Measurements from ENCODE around the gene POLR2J. TPM values are rescaled to one million over a fixed set of nuclear protein-coding genes. Genes with fewer than 3 reads are reported as not detected.
"Not testable (repeated sequence)": the region's sequence is repeated elsewhere in the genome, so short reads cannot be mapped to it uniquely, and the experiment has no call there.

The POLR2J gene
- total RNA-seq: 10 to 100 TPM; 35.2 to 53.7 (median 42.3) TPM
- 28.8 TPM for total RNA-seq (2013)
- 11.4 to 27.6 (median 17.5) reads per million in 29 experiments for total RNA-seq

DNA sequence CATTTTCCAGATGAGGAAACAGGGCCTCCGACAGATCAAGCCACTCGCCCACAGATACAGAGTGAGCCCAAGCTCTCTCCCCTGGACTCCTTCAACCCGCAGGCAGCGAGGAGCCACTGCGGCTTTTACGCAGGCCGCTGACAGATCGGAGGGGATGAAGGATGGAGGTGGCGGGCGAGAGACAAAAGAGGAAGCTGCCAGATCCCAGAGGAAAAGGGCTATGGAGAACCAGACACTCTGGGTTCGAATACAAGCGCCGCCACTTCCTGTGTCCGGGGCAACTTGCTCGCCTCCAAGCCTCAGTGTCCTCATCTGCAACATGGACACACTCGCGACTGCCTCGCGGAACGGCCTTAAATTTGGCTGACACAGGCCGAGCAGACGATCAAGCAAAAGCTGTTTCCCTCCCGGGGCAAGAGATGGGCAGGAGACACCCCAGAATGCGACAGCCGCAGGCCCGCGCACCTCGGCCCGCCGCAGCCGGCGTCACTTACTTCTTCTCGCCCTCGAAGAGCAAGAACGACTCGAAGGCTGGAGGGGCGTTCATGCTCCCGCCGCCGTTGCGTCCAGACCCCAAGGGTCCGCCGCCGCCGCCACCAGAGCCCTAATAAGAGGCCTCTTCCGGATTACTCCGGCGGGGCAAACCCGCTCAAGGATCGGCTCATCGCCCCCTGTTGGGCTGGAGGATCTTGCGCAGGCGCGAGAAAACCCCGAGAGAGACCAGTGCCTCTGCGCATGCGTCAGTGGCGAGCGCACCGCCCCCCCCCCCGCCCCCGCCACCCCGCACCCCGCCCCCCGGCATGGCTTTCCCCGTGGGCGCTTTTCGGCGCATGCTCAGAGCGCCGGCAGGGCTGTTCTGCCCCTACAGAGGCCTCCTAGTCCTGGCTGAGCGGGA lies at the start of gene POLR2J:
Gene POLR2J, minus strand, starts transcription at position 609 of the 895 bp plus-strand sequence. Its CDS starts 62 bp downstream, at position 547.
- POLR2A ChIA-PET; H3K36me3 ChIP-seq (ENCODE audit: control insufficient read depth in 2 of 2, extremely low read depth in 1 of 2, insufficient read depth in 1 of 2, low read length in 1 of 2); H3K4me1 Mint-ChIP-seq; H3K36me3 Mint-ChIP-seq; H3K27me3 ChIP-seq (replicated peaks in 1 of 2; ENCODE audit: control insufficient read depth in 2 of 2, extremely low read depth in 1 of 2, insufficient read depth in 2 of 2, low read length in 1 of 2); H3K9me3 ChIP-seq; H3K27ac ChIP-seq (ENCODE audit: low read length); H3K9me3 Mint-ChIP-seq; H3K27me3 Mint-ChIP-seq; H3K4me1 ChIP-seq (ENCODE audit: control insufficient read depth in 1 of 2, extremely low read depth in 1 of 2, insufficient read depth in 2 of 2, low read length in 2 of 2); CTCF ChIA-PET: not testable (repeated sequence)
- ATAC-seq (replicated peaks in 1 of 4) (peak; percentile 89 to 93 (median 90)), DNase-seq (peak; percentile 55 to 100 (median 85))
- WGBS (ENCODE audit: insufficient coverage): 0% methylated on average over 13 of the region's 72 CpGs
- peak within 1 kb of the TSS; percentile 83 to 91 for H3K27ac Mint-ChIP-seq
- H3K4me3 Mint-ChIP-seq: peak within 1 kb of the TSS; percentile 78 to 94 (median 86)
- H3K4me3 ChIP-seq (ENCODE audit: control insufficient read depth in 1 of 2, extremely low read depth in 1 of 2, low read length in 1 of 2): peak within 1 kb of the TSS in 1 of 2 donors; percentile 48

DNA sequence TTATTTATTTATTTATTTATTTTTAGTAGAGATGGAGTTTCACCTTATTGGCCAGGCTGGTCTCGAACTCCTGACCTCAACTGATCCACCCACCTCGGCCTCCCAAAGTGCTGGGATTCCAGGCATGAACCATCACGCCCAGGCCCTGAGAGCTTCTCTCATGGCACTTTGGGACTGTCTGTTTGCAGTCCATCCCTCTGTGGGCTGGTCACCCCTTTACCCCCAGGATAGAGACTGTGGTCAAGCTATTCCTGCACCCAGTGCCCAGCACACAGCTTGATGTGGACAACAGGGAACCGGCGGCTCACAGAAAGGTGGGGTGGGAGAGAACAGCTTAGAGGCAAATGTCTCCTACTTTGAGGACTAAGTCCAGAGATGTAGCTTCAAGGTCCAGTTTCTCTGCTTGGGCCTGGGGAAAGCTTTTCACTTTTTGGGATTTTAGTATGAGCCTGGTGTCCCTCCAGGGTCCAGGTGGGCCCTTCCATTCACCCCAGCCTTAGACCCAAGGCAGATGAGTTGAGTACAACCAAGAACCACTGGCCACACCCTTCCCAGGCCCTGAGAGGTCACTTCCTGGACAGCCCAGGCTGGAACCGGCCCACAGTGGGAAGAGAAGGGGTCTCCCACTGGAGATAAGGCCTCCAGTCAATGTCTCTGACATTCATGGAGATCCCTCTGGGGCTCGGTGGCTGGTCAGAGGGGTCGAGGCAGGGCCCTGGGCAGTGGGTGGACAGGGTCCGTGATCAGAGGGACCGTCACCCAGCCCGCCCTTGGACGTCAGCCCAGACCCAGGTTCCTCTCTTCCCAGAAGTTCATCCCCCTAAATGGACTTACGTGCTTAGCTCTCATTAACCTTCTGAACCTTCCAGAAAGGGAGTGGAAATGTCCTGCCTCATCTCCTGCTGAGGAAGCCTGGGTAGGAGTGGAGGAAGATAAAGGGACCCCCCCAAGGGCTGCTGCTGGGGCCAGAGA lies 49.4 kb upstream of the POLR2J start:
- H3K4me1 ChIP-seq (ENCODE audit: control insufficient read depth in 1 of 2, extremely low read depth in 1 of 2, insufficient read depth in 2 of 2, low read length in 2 of 2); DNase-seq; H3K9me3 ChIP-seq; H3K4me1 Mint-ChIP-seq; H3K4me3 Mint-ChIP-seq; POLR2A ChIA-PET; H3K27me3 Mint-ChIP-seq; CTCF ChIA-PET; H3K36me3 ChIP-seq (ENCODE audit: control insufficient read depth in 2 of 2, extremely low read depth in 1 of 2, insufficient read depth in 1 of 2, low read length in 1 of 2); H3K4me3 ChIP-seq (ENCODE audit: control insufficient read depth in 1 of 2, extremely low read depth in 1 of 2, low read length in 1 of 2); H3K9me3 Mint-ChIP-seq; H3K36me3 Mint-ChIP-seq; ATAC-seq (replicated peaks in 1 of 4); H3K27ac ChIP-seq (ENCODE audit: low read length); H3K27me3 ChIP-seq (replicated peaks in 1 of 2; ENCODE audit: control insufficient read depth in 2 of 2, extremely low read depth in 1 of 2, insufficient read depth in 2 of 2, low read length in 1 of 2); H3K27ac Mint-ChIP-seq: not testable (repeated sequence)
- WGBS (ENCODE audit: insufficient coverage): no CpG with 5 or more reads among the region's 13 CpGs

DNA sequence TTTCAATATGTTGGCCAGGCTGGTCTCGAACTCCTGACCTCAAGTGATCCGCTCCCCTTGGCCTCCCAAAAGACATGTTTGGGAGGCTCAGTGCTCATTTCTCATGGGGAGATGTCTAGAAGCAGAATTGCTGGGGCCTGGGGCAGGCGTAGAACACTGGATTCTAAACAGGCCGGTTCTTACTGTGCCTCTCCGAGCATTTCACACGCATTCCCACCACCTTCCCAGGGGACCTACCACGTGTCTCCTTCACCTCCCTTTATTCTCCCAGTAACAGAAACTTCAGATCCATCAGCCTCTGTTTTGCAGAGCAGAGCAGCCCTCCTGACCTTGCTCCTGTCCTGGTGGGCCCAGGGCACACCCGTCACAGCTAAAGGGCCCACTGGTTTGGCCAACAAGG lies 48.5 kb upstream of the POLR2J start:
- ATAC-seq (replicated peaks in 1 of 4); POLR2A ChIA-PET; DNase-seq; H3K27ac Mint-ChIP-seq; H3K27me3 ChIP-seq (replicated peaks in 1 of 2; ENCODE audit: control insufficient read depth in 2 of 2, extremely low read depth in 1 of 2, insufficient read depth in 2 of 2, low read length in 1 of 2); H3K9me3 Mint-ChIP-seq; H3K4me1 ChIP-seq (ENCODE audit: control insufficient read depth in 1 of 2, extremely low read depth in 1 of 2, insufficient read depth in 2 of 2, low read length in 2 of 2); CTCF ChIA-PET; H3K4me3 ChIP-seq (ENCODE audit: control insufficient read depth in 1 of 2, extremely low read depth in 1 of 2, low read length in 1 of 2); H3K27me3 Mint-ChIP-seq; H3K4me1 Mint-ChIP-seq; H3K9me3 ChIP-seq; H3K27ac ChIP-seq (ENCODE audit: low read length); H3K4me3 Mint-ChIP-seq; H3K36me3 Mint-ChIP-seq; H3K36me3 ChIP-seq (ENCODE audit: control insufficient read depth in 2 of 2, extremely low read depth in 1 of 2, insufficient read depth in 1 of 2, low read length in 1 of 2): not testable (repeated sequence)
- no CpG with 5 or more reads among the region's 8 CpGs for WGBS (ENCODE audit: insufficient coverage)

GRCh38 chr7:102524803-102525202 lies 46.1 kb upstream of the POLR2J start:
- H3K36me3 Mint-ChIP-seq; POLR2A ChIA-PET; H3K4me1 ChIP-seq (ENCODE audit: control insufficient read depth in 1 of 2, extremely low read depth in 1 of 2, insufficient read depth in 2 of 2, low read length in 2 of 2); H3K36me3 ChIP-seq (ENCODE audit: control insufficient read depth in 2 of 2, extremely low read depth in 1 of 2, insufficient read depth in 1 of 2, low read length in 1 of 2); ATAC-seq (replicated peaks in 1 of 4); H3K27me3 Mint-ChIP-seq; H3K27me3 ChIP-seq (replicated peaks in 1 of 2; ENCODE audit: control insufficient read depth in 2 of 2, extremely low read depth in 1 of 2, insufficient read depth in 2 of 2, low read length in 1 of 2); H3K27ac ChIP-seq (ENCODE audit: low read length); H3K27ac Mint-ChIP-seq; H3K9me3 ChIP-seq; H3K4me1 Mint-ChIP-seq; H3K4me3 ChIP-seq (ENCODE audit: control insufficient read depth in 1 of 2, extremely low read depth in 1 of 2, low read length in 1 of 2); H3K4me3 Mint-ChIP-seq; CTCF ChIA-PET; H3K9me3 Mint-ChIP-seq: not testable (repeated sequence)
- peak in 1 of 35 experiments; percentile 7 for DNase-seq
- WGBS (ENCODE audit: insufficient coverage): no CpG with 5 or more reads among the region's 2 CpGs

GRCh38 chr7:102520797-102521196 lies 42.1 kb upstream of the POLR2J start:
- H3K36me3 ChIP-seq (ENCODE audit: control insufficient read depth in 2 of 2, extremely low read depth in 1 of 2, insufficient read depth in 1 of 2, low read length in 1 of 2); H3K4me1 Mint-ChIP-seq; ATAC-seq (replicated peaks in 1 of 4); H3K4me1 ChIP-seq (ENCODE audit: control insufficient read depth in 1 of 2, extremely low read depth in 1 of 2, insufficient read depth in 2 of 2, low read length in 2 of 2); CTCF ChIA-PET; H3K9me3 ChIP-seq; H3K4me3 Mint-ChIP-seq; H3K27ac Mint-ChIP-seq; H3K27me3 ChIP-seq (replicated peaks in 1 of 2; ENCODE audit: control insufficient read depth in 2 of 2, extremely low read depth in 1 of 2, insufficient read depth in 2 of 2, low read length in 1 of 2); DNase-seq; H3K4me3 ChIP-seq (ENCODE audit: control insufficient read depth in 1 of 2, extremely low read depth in 1 of 2, low read length in 1 of 2); H3K27me3 Mint-ChIP-seq; POLR2A ChIA-PET; H3K27ac ChIP-seq (ENCODE audit: low read length); H3K9me3 Mint-ChIP-seq; H3K36me3 Mint-ChIP-seq: not testable (repeated sequence)
- no CpG with 5 or more reads among the region's 5 CpGs for WGBS (ENCODE audit: insufficient coverage)

DNA sequence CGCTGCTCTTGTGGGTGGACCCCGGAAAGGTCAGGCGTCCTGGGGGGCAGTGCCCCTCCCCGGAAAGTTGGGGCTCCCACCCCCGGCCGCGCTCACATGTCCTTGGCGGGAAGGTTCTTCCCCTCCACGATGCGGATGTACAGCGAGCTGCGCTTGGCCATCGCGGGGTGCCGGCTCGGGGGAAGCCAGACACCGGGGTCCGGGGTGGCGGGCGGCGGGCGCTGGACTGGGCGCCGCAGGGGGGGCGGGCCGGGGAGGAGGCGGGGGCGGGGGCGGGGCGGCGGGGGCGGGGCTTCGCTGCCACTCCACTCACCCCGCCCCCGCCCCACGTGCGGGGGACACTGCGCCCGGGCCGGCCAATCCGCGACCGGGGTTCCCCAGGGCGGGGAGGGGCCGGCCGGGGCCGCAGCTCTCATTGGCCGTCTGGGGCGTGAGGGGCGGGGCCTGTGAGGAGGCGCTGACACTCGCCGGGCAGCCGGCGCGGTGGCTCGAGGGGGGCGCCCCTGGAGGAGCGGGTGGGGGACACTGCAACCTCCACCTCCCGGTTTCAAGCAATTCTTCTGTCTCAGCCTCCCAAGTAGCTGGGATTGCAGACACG lies 38.9 kb upstream of the POLR2J start, which contains the start of gene RASA4B:
Gene RASA4B, minus strand, starts transcription at position 228 of the 598 bp plus-strand sequence. Its CDS starts 67 bp downstream, at position 161.
- H3K9me3 ChIP-seq; H3K27me3 ChIP-seq (replicated peaks in 1 of 2; ENCODE audit: control insufficient read depth in 2 of 2, extremely low read depth in 1 of 2, insufficient read depth in 2 of 2, low read length in 1 of 2); H3K27ac ChIP-seq (ENCODE audit: low read length); H3K27me3 Mint-ChIP-seq; H3K4me1 ChIP-seq (ENCODE audit: control insufficient read depth in 1 of 2, extremely low read depth in 1 of 2, insufficient read depth in 2 of 2, low read length in 2 of 2); H3K27ac Mint-ChIP-seq; H3K4me1 Mint-ChIP-seq; CTCF ChIA-PET; H3K36me3 Mint-ChIP-seq; POLR2A ChIA-PET; H3K9me3 Mint-ChIP-seq; H3K4me3 ChIP-seq (ENCODE audit: control insufficient read depth in 1 of 2, extremely low read depth in 1 of 2, low read length in 1 of 2); H3K36me3 ChIP-seq (ENCODE audit: control insufficient read depth in 2 of 2, extremely low read depth in 1 of 2, insufficient read depth in 1 of 2, low read length in 1 of 2): not testable (repeated sequence)
- DNase-seq (peak in 4 of 35 experiments; percentile 2 to 35 (median 32)), ATAC-seq (replicated peaks in 1 of 4) (peak; percentile 99 to 100 (median 99))
- peak within 1 kb of the TSS in 1 of 3 donors; percentile 54 for H3K4me3 Mint-ChIP-seq
- no CpG with 5 or more reads among the region's 61 CpGs for WGBS (ENCODE audit: insufficient coverage)
